Measurements from ENCODE around the gene CFAP141.
A peak's percentile ranks its signal among the peaks of the same experiment; 100 is the strongest.
"Not testable (repeated sequence)": the region's sequence is repeated elsewhere in the genome, so short reads cannot be mapped to it uniquely, and the experiment has no call there.

The CFAP141 gene

DNA sequence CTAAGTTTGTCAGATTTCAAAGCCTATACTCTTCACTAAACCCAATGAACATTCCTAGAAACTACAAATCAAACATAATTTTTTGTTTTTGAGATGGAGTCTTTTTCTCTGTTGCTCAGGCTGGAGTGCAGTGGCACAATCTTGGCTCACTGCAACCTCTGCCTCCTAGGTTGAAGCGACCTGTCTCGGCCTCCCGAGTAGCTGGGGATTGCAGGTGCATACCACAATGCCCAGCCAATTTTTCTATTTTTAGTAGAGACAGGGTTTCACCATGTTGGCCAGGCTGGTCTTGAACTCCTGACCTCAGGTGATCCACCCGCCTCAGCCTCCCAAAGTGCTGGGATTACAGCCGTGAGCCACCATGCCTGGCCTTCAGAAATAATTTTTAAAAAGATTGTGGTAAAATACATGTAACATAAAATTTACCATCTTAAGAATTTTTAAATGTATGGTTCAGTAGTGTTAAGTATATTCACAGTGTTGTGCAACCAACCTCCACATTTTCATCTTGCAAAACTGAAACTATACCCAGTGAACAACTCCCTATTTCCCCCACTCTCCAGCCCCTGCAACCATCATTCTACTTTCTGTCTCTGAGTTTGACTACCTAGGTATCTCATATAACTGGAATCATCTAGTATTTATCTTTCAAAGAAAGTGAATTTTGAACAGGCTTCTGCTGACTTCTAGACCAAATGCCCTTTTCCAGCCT, 2.7 kb upstream of the CFAP141 start:
- DNase-seq (ENCODE audit: low spot score): no peak

GRCh38 chr1:154207262-154207661, 1.1 kb upstream of the CFAP141 start:
- DNase-seq (ENCODE audit: low spot score): no peak

GRCh38 chr1:154205778-154206177, 355 bp downstream of the CFAP141 start:
- DNase-seq (ENCODE audit: low spot score): not testable (repeated sequence)

DNA sequence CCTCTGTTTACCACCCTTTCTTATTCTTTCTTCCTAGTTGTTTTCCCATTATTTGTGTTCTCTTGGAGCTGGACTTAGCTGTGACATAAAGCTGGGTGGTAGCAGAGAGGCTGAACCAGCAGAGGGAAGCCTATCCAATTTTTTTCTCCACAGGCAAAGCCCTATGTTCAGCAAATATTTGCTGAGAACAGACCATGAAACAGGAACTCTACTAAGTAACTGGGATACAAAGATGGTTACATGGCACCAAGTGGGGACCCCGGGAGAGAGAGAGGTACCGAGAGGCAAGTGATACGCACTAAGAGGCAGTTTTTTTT, 6.6 kb downstream of the CFAP141 start:
- DNase-seq (ENCODE audit: low spot score): no peak

- peak; percentile 63 for DNase-seq (ENCODE audit: low spot score)
Observed at GRCh38 chr1:154198756-154199562, 7.2 kb downstream of the CFAP141 start.

DNA sequence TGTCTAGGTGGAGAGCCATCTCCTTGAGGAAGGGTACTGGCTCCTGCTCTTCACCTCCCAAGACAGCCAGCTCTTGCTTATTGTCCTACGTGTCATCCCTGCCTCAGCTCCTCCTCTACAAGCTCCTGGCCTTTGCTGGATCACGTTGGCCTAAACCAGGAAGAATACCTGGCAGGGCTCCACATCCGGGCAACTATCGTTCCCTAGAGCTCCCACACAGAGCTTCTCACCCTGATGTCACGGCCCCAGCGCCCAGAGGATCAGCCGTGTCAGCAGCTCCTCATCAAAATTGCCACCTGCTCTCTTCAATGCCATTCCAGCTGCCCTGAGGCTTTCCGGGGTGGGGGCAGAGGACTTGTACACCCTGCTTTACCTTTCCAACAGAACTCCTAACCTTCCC, 12.3 kb downstream of the CFAP141 start:
- no peak for DNase-seq (ENCODE audit: low spot score)

DNA sequence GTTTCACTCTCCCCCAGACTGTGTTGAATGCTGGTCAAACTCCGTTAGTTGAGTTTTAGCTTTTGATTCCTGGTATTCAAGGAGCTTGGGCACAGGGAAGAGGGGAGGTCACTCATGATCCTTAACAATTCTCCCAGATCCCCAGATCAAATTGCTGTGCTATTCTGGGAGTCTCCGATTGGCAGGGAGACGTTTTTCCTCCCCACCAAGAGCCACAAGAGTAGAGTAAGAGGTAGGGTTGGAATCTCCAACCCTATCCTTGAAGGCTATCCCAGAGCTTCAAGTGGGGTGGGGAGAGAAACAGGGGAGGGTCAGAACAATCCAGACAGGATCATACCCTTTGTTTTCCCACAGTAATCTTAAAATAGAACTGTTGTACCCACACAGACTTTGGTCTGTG, 13.7 kb downstream of the CFAP141 start:
- no peak for DNase-seq (ENCODE audit: low spot score)

DNA sequence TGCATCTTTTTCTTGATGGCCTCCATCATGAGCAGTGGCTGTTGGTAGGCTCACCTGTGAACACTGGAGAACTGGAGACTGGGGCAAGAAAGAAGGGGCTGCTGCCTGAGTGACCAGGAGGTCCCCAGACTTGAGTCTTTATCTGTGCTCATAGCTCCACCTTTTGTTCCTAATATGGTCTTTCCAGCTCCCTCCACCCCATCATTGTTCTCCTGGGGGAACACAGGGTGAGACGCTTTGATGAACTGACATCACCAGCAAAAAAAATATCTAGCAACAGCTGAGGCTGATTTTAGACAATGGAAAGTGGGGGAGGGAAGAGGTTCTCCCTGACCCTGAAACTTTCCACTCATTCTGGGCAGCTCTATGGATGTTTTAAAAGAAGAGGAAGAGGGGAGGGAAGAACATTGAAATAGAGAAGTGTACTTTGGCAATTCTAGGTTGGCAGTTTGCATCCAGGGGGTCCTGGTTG, 14.1 kb downstream of the CFAP141 start, which contains the start of gene TPM3:
Gene TPM3 (minus strand): TSS at position 111 of the 472 bp plus-strand sequence. CDS start 82 bp downstream, at position 29.
- no peak for DNase-seq (ENCODE audit: low spot score)

GRCh38 chr1:154190550-154190949, 15.6 kb downstream of the CFAP141 start:
- peak; percentile 49 for DNase-seq (ENCODE audit: low spot score)

- no peak for DNase-seq (ENCODE audit: low spot score)
Observed at GRCh38 chr1:154186852-154187501, 19.2 kb downstream of the CFAP141 start.

DNA sequence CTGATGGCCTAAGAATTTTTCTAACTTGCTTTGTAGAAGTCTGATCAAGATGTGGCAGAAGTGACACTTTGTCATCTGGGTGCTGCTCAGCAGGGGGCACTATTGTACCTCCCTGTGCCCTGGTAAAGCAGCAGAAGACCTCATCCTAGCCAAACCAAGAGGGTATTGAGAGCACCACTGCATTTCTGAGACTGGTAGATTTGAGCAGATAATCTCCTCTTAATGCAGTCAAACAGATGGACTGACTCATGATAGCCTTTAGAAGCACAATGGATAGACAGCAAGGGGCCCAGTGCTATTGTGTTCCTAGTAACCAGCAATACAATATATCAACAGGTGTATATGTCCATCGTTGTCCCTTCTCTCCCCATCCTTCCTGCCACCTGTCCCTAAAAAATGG, 20.0 kb downstream of the CFAP141 start:
- DNase-seq (ENCODE audit: low spot score): peak; percentile 35

- peak; percentile 97 for DNase-seq (ENCODE audit: low spot score)
Observed at GRCh38 chr1:154183046-154183915, 22.9 kb downstream of the CFAP141 start.

GRCh38 chr1:154182344-154183045, 23.6 kb downstream of the CFAP141 start:
- peak; percentile 68 for DNase-seq (ENCODE audit: low spot score)

DNA sequence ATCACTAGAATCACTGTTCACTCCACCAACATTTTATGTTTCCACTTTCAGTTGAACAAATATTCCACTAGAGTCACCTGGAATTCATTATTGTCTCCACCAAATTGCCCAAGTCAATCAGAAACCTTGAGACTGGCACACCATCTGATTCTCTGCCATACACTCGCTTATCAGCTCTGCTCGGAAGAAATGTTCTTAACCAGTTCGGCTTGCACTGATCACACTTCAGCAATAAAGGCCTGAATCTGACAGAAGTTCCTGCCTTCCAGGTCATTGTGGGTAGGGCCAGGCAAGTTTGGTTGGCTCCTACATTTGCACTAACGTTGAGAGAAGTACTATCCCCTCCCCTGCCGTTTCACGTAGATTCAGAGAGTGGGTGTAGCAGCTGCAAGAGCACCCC, 24.2 kb downstream of the CFAP141 start:
- no peak for DNase-seq (ENCODE audit: low spot score)

- no peak for DNase-seq (ENCODE audit: low spot score)
Observed at GRCh38 chr1:154179946-154180687, 26.0 kb downstream of the CFAP141 start.

GRCh38 chr1:154178911-154179811, 27.0 kb downstream of the CFAP141 start:
- DNase-seq (ENCODE audit: low spot score): no peak

- no peak for DNase-seq (ENCODE audit: low spot score)
Observed at GRCh38 chr1:154178013-154178412, 28.1 kb downstream of the CFAP141 start.

DNA sequence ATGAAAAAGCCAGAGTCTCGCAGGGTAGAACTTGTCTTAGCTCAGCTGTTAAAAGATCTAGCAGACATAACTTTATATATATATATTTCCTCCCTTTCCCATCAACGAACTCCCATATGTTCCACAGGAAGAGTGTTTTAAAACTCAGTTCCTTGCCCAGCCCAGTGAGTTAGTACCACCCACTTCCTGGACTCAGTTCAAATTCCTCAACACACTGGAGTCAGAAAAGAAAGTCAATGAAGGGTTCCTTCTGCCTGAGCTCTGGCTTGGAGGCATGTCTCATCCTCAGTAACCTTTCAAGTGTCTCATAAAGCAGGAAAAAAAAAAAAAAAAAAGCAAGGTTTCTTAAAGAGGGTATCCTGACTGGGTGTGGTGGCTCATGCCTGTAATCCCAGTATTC, 29.8 kb downstream of the CFAP141 start:
- peak; percentile 77 for DNase-seq (ENCODE audit: low spot score)

GRCh38 chr1:154174654-154175053, 31.5 kb downstream of the CFAP141 start:
- DNase-seq (ENCODE audit: low spot score): no peak
